ENCODE data around the gene SLIT1.

GRCh38 chr10:97159646-97160305, 26.0 kb downstream of the SLIT1 start:
- TF ChIP-seq, protein P1, sequence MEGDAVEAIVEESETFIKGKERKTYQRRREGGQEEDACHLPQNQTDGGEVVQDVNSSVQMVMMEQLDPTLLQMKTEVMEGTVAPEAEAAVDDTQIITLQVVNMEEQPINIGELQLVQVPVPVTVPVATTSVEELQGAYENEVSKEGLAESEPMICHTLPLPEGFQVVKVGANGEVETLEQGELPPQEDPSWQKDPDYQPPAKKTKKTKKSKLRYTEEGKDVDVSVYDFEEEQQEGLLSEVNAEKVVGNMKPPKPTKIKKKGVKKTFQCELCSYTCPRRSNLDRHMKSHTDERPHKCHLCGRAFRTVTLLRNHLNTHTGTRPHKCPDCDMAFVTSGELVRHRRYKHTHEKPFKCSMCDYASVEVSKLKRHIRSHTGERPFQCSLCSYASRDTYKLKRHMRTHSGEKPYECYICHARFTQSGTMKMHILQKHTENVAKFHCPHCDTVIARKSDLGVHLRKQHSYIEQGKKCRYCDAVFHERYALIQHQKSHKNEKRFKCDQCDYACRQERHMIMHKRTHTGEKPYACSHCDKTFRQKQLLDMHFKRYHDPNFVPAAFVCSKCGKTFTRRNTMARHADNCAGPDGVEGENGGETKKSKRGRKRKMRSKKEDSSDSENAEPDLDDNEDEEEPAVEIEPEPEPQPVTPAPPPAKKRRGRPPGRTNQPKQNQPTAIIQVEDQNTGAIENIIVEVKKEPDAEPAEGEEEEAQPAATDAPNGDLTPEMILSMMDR (optimal IDR thresholded peaks at IDR 0.05 in 1 of 3, IDR thresholded peaks at IDR 0.05 in 1 of 3, conservative IDR thresholded peaks at IDR 0.05 in 1 of 3; ENCODE audit: extremely low read depth in 1 of 3, insufficient read depth in 2 of 3, low read length in 3 of 3): no peak
- TF ChIP-seq EZH2 (IDR thresholded peaks at IDR 0.05; ENCODE audit: low read length): no peak

All from keratinocyte (primary cell).